Testis (tissue), 5 donors: ENCODE results near the gene STBD1. TPM values are rescaled to one million over a fixed set of nuclear protein-coding genes. Genes with fewer than 3 reads are reported as not detected.
A peak's percentile ranks its signal among the peaks of the same experiment; 100 is the strongest.

ENCODE experiments used
- DNase-seq: peaks from one replicate; pipeline ENCODE4 v3.0.0-alpha.2; 2019
- H3K27ac ChIP-seq, 2 donors: fragments of 200-600 bp; sonication (generic); one replicate each; pipeline ENCODE4 v1.5.1; 2019
- H3K27me3 ChIP-seq: fragments of 200-600 bp; sonication (generic); one replicate; pipeline ENCODE4 v1.5.1; 2019
- H3K36me3 ChIP-seq: fragments of 200-600 bp; sonication (generic); one replicate; pipeline ENCODE4 v1.5.1; 2017; ENCODE audit warnings: low read depth; ENCODE audit errors: missing control alignments
- H3K4me1 ChIP-seq: fragments of 200-600 bp; sonication (generic); one replicate; pipeline ENCODE4 v1.5.1; 2019
- H3K4me3 ChIP-seq, 2 donors: fragments of 200-600 bp; sonication (generic); one replicate each; pipeline ENCODE4 v1.5.1; 2017 to 2019
- H3K9me3 ChIP-seq: fragments of 200-600 bp; sonication (generic); one replicate; pipeline ENCODE4 v1.5.1; 2017
- POLR2A ChIP-seq: fragments of 450-650 bp; IDR thresholded peaks from one replicate; pipeline ENCODE4 v1.6.1; 2017; ENCODE audit warnings: antibody characterized with exemption, mild to moderate bottlenecking, moderate library complexity
- WGBS, 2 donors: methylation state at CpG; one replicate each; pipeline ENCODE4 v1.1.5; 2018; 5-methylcytosine and 5-hydroxymethylcytosine counted together
- intact Hi-C: fragments of 100-400 bp; cut with DNase I; formaldehyde crosslinking; loops from one replicate; pipeline ENCODE4 v1.15.1; 2023; ENCODE audit warnings: low total_unique reads
- long read RNA-seq, 2 donors: transcript quantifications; one replicate each; lab custom pipeline, GENCODE V29; 2026
- polyA plus RNA-seq: library from polyadenylated mRNA; stranded (reverse); fragments of 350-450 nt; fragmentation: Illumina TruSeq; extraction: RNeasy Lipid Tissue Mini Kit (QIAGEN cat#74804); gene quantifications from one replicate; pipeline ENCODE4 v1.2.3, GENCODE V29; 2014; ENCODE audit warnings: low read depth, low replicate concordance; ENCODE audit not compliant: insufficient read depth
- total RNA-seq, 2 donors: library from RNA; depleted of rRNA; stranded (reverse); fragments of >200 nt; gene quantifications; one replicate each; pipeline ENCODE4 v1.2.3, GENCODE V29; 2016
- TF ChIP-seq, protein P1 (sequence below), 3 experiments: fragments of 450-650 bp in 2 of 3; fragments of 200-600 bp in 1 of 3; sonication (generic) in 1 of 3; IDR thresholded peaks; one replicate each; pipeline ENCODE4 v1.5.1; 2016 to 2019; ENCODE audit warnings: antibody characterized with exemption in 3 of 3, mild to moderate bottlenecking in 2 of 3, moderate library complexity in 1 of 3

Gene STBD1
- total RNA-seq (1 to 10 TPM; 2.5 to 4.6 TPM), polyA plus RNA-seq (5.3 TPM)
- long read RNA-seq, donor 1, partial matches to known transcripts, result 0 of 2 reads
- long read RNA-seq, donor 1, other reads (novel, unspliced or antisense), result 0 of 2 reads
- long read RNA-seq, donor 2, partial matches to known transcripts, result 5 of 9 reads
- long read RNA-seq, donor 2, other reads (novel, unspliced or antisense), result 0 of 9 reads

DNA sequence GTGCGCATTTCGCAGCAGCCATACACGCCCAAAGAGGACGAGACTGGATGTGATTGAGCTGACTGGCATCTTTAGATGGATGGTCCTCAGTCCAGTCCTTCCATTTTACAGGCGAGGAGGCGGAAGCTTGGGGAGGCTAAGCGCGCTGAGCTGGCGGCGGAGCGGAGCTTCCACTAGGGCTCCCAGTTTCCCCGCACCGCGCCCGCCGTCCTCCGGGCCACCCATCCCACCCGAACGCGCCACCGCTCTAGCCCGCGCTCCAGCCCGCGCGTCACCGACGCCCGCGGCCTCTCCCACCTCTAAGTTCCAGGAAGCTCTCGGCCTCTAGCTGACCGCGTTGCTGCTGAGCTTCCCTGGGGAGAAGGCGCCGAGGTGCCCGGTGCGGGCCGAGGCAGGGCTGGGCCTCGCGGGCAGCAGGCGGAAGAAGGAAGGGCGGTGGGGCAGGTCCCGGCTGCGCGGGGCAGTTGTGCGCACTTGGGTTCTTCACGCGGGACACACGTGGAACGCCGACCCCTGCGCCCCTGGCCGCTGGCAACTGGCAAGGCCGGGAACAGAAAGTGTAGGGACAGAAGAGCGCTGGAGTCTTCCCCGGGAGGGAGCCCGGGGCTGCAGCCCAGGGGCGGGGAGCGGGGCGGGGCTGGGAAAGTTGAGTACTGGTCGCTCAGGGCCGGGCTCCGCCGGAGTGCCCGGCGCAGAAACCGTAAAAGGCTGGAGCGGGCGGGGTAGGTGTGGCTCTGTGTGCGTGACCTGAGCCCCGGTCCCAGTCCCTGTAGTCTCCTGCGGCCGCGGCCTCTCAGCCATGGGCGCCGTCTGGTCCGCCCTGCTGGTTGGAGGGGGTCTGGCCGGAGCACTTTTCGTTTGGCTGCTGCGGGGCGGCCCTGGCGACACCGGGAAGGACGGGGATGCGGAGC lies at the start of gene STBD1:
Gene STBD1 (plus strand): TSS at position 763 of the 911 bp plus-strand sequence. CDS start 37 bp downstream, at position 800.
- Histone ChIP-seq H3K27me3 (no peaks in the 10 kb centered on the region), H3K9me3 (no peaks in the 10 kb centered on the region), H3K4me3 (peak within 1 kb of the TSS; percentile 68 to 73), H3K36me3 (no peaks in the 10 kb centered on the region), H3K27ac (peak within 1 kb of the TSS; percentile 57 to 76), H3K4me1 (peaks cover 8% of the 10 kb centered on the region)
- WGBS, 2 donors, result 0 to 1% methylated on average over 38 to 75 of the region's 85 CpGs
- TF ChIP-seq, protein P1, sequence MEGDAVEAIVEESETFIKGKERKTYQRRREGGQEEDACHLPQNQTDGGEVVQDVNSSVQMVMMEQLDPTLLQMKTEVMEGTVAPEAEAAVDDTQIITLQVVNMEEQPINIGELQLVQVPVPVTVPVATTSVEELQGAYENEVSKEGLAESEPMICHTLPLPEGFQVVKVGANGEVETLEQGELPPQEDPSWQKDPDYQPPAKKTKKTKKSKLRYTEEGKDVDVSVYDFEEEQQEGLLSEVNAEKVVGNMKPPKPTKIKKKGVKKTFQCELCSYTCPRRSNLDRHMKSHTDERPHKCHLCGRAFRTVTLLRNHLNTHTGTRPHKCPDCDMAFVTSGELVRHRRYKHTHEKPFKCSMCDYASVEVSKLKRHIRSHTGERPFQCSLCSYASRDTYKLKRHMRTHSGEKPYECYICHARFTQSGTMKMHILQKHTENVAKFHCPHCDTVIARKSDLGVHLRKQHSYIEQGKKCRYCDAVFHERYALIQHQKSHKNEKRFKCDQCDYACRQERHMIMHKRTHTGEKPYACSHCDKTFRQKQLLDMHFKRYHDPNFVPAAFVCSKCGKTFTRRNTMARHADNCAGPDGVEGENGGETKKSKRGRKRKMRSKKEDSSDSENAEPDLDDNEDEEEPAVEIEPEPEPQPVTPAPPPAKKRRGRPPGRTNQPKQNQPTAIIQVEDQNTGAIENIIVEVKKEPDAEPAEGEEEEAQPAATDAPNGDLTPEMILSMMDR (IDR thresholded peaks at IDR 0.05), result no peak
- TF ChIP-seq POLR2A, result no peak
- DNase-seq, result peak; percentile 73
- intact Hi-C loops, result no loop called here

DNA sequence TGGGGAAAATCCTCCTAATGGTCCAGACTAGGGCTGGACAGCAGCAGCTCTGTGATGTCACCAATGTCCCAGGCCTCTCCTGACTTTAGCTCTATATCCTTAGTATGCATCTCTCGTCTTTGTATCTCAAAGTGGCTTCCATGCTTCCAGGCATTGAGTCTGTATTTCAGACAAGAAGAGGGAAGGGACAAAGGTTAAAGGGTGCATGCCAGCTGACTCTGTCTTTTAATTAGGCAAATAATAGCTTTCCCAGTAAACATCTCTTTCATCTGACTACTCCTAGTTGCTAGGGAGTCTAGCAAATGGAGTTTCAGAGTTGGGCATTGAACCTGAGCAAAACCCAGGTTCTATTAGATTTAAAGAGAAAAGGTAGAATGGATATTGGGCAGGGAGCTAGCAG lies 49.6 kb upstream of the STBD1 start:
- no peak overlapping the region for H3K27ac ChIP-seq
- H3K9me3 ChIP-seq, result no peaks in the 10 kb centered on the region
- H3K36me3 ChIP-seq, result no peaks in the 10 kb centered on the region
- intact Hi-C loops, result no loop called here
- no peaks in the 10 kb centered on the region for H3K27me3 ChIP-seq
- DNase-seq, result no peak
- TF ChIP-seq, protein P1 (IDR thresholded peaks at IDR 0.05), result no peak
- WGBS, 2 donors, result 87 to 93% methylated on average over 1 of the region's 1 CpG
- no peak overlapping the region for H3K4me3 ChIP-seq
- no peaks in the 10 kb centered on the region for H3K4me1 ChIP-seq

DNA sequence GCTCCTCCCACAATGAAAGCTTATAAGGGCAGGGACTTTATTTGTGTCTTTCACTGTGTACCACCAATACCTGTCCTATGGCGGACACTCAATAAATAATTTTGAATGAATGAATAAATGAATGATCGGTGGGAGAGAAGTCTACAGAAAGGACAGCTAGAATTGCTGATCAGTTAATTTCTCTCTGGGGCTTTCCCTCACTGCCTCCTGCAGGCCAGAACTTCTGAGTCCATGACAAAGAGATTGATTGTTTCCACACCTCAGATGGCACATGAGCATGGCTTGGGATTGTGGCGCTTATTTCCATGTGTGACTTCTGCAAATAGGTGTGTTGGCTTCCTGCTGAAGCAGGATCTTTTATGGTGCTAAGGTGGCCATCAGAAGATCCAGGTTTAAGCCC lies 48.7 kb upstream of the STBD1 start:
- no peak for TF ChIP-seq POLR2A
- TF ChIP-seq, protein P1 (IDR thresholded peaks at IDR 0.05), result no peak
- 93 to 100% methylated on average over 3 of the region's 3 CpGs for WGBS, 2 donors
- Histone ChIP-seq H3K4me3 (no peak overlapping the region), H3K27me3 (no peaks in the 10 kb centered on the region), H3K36me3 (no peaks in the 10 kb centered on the region), H3K27ac (no peak overlapping the region), H3K4me1 (no peaks in the 10 kb centered on the region), H3K9me3 (no peaks in the 10 kb centered on the region)
- intact Hi-C loops, result no loop called here
- DNase-seq, result no peak

DNA sequence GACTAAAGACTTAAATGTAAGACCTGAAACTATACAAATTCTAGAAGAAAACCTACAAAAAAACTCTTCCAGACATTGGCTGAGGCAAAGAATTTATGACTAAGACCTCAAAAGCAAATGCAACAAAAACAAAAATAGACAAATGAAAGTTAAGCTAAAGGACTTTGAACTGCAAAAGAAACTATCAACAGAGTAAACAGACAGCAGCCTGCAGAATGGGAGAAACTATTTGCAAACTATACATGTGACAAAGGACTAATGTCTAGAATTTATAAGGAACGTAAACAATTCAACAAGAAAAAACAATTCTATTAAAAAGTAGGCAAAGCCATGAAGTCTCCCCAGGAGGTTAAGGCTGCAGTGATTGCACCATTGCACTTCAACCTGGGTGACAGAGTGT lies 46.0 kb upstream of the STBD1 start:
- 0 to 39% methylated on average over 1 of the region's 1 CpG for WGBS, 2 donors
- Histone ChIP-seq H3K27me3 (no peaks in the 10 kb centered on the region), H3K9me3 (no peaks in the 10 kb centered on the region), H3K4me1 (no peaks in the 10 kb centered on the region), H3K4me3 (no peak overlapping the region), H3K36me3 (no peaks in the 10 kb centered on the region), H3K27ac (no peak overlapping the region)
- DNase-seq, result no peak
- TF ChIP-seq POLR2A, result no peak
- TF ChIP-seq, protein P1 (IDR thresholded peaks at IDR 0.05), result no peak
- intact Hi-C loops, result no loop called here
